ENCODE measurements around the gene GNPDA1.

Gene GNPDA1

DNA sequence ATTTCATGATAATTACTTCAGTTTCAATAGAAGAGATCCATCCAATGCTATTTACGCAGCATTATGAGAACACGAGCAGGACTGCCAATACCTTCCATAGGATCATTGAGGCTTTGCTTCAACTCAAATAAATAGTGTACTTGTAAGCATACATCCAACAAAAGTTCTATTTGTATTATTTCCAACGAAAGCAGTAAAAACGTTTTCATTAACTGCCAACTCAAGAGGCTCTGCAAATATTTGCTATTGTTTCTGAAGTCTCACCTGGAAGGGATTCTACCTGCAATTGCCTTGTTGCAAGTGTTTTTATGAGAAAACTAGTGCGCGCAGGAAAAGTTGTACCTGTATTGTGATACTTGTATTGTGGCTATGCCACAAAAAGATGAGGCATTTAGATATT lies 11.0 kb upstream of the GNPDA1 start:
- no peak for DNase-seq (ENCODE audit: low read depth in 3 of 3)

- no peak for DNase-seq (ENCODE audit: low read depth in 3 of 3)
Observed at GRCh38 chr5:142020122-142020659, 7.4 kb upstream of the GNPDA1 start.

DNA sequence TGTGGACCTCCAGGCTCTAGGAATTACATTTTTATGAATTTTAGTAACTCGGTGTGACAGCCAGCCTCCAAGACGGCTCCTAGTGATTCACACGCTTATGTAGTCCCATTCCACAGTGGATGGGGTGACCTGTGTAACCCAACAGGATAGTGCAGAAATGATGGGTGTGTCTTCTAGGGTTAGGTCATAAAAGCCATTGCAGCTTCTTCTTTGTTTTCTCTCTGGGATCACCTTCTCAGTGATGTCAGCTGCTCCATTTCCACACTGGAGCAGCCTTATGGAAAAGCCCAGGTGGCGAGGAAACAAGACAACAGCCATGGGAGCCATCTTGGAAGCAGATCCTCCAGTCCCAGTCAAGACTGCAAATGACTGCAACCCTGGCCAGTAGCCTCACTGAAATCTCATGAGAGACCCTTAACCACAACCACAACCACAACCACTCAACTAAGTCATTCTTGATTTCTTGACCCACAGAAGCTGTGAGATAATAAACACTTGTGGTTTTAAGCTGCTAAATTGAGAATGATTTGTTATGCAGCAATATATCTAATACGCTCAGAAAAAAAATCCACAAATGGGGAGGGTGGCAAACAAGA lies 5.1 kb upstream of the GNPDA1 start:
- DNase-seq (ENCODE audit: low read depth in 3 of 3) = no peak

- no peak for DNase-seq (ENCODE audit: low read depth in 3 of 3)
Observed at GRCh38 chr5:142016556-142016955, 3.7 kb upstream of the GNPDA1 start.

DNA sequence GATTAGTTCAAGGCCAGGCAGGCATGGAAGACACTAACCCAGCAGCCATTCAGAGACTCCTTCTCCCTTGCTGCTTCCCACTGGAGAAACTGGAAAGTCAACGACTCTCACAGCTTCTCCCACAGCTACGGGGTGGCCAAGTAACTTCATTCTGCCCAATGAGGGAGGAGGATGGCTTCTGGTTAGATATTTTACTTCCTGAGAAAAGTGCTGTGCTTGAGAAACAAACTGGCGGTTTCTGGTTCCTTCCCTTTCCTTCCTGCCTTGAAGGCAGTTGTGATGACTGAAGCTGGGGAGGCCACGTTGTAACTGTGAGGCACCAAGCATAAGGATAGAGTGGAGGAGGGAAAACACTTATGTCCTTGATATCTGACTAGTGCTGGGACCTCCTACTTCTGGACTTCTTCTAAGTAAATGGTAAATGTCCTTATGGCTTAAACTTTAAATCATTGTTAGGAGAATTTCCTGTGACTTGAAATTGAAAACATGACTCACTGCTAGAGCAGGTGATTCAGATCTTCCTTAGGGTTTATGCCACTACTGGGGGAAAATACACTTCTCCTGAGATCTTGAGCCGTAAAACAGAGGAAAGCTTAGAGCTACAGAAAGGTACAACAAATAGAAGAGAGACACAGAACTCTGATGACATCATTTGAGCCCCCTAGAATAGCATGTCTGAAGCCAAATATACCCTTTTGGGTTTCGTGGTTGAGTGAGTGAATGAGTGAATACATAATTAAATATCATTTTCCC lies 3.1 kb upstream of the GNPDA1 start:
- peak in 2 of 3 experiments; percentile 23 to 26 for DNase-seq (ENCODE audit: low read depth in 3 of 3)

- DNase-seq (ENCODE audit: low read depth in 3 of 3) = peak; percentile 20 to 44 (median 39)
Observed at GRCh38 chr5:142014911-142015584, 2.2 kb upstream of the GNPDA1 start.

GRCh38 chr5:142013734-142014521 lies 1.1 kb upstream of the GNPDA1 start:
- DNase-seq (ENCODE audit: low read depth in 3 of 3) = no peak

DNA sequence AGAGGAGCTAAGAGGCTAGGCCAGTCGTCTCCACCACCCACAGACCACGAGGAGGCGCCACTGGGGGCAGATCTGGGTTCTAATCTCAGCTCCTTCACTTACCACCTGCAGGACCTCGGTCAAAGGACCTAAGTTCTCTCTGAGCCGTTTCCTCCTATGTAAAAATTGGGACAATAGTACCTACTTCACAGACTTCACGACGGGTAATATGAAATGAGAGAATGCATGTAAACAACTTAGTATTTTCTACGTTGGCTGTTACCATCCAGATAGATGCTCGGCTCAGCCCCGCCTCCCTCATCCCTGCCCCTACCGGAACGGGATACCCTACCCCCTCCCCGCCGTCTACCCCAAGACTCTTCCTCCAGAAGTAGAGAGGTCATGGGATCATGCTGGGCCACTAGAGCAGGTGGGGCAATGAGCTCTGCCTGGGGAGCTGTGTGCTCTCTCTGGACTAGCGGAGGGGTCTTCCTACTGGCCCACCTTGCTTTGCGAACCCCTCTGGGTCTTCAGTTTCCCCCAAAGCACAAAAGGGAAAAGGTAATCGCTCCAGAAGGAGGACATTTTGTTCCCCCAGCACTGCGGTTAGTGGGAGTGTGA lies 541 bp downstream of the GNPDA1 start:
- peak; percentile 43 to 53 (median 44) for DNase-seq (ENCODE audit: low read depth in 3 of 3)

DNA sequence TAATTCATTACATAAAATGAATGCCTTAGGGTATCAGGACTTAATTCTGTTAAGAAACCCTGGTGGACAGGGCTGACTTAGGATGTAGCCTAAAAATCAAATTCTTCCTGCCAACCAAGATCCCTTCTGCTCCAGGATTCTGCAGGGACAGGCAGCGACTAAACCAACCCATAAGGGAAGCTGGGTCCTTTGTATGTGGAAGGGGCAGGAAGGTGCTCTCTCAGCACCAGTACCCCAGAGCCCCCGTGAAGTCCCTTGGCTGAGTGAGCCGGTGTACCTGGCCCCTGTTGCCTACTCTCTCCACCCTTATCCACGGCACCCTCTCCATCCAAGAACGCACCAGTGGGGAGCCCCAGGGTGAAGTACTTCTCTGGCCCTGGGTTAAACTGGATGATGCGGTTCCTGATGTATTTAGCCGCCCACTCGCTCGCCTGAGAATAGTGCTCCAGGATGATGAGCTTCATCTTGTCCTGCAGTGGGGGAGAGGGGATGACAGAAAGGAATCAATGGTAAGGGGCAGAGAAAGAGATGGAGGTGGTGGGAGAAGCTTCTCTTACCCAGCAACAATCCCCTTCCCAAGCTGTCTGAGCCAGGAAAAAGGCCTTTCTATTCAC lies 1.1 kb downstream of the GNPDA1 start:
- no peak for DNase-seq (ENCODE audit: low read depth in 3 of 3)

- no peak for DNase-seq (ENCODE audit: low read depth in 3 of 3)
Observed at GRCh38 chr5:142009886-142010285, 2.9 kb downstream of the GNPDA1 start.

DNA sequence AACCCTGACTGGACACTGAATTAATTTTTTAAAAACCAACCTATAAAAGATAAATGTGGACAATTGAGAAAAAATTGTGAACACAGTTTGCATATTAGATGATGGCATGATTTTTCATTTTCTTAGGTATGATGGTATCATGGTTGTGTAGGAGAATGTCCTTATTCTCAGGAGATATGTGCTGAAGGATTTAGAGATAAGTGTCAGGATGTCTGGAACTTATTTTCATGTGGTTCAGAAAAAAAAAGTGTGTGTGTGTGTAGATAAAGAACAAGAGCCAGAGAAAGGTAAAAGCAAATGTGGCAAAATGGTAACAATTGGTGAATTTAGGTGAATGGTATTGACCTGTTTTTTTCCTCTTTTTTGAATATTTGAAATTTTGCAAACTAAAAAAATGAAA lies 4.0 kb downstream of the GNPDA1 start:
- no peak for DNase-seq (ENCODE audit: low read depth in 3 of 3)

DNA sequence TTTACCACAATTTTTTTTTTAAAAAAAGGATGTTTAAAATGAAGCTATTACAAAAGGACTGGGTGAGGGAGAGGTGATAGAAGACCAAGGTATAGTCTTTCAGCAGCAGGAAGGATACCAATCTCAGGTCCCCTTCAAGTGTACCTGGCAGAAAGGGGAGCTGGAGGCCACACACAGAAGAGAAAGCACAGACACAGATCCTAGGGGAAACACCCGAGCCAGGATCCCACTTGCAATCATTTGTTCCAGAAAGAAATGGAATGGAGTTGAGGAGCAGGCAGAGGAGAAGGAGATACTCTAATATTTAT lies 5.6 kb downstream of the GNPDA1 start:
- no peak for DNase-seq (ENCODE audit: low read depth in 3 of 3)

- DNase-seq (ENCODE audit: low read depth in 3 of 3) = no peak
Observed at GRCh38 chr5:142006363-142007236, 6.2 kb downstream of the GNPDA1 start.

DNA sequence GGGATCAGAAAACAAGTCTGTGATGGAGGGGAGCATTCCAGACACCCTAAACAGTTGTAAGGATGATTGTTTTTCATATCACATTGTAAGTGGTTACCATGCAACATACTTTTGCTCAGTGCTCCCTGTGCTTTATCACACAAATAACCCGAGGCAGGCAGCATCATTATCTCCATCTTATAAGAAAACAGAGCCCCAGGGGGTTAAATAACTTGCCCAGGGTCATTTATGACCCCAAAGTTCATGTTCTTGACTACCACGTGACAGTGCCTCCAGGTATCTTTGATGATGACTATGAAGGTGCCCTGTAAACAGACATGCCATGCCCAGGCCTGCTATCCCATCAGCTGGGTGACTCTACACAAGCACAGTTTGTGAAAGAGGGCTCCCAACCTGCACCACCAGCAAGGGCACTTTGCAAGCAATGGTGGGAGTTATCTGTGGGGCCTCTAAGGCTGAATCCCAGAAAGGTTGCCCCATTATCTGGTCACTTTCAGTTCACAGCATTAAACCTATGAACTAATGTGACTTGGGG lies 9.5 kb downstream of the GNPDA1 start:
- no peak for DNase-seq (ENCODE audit: low read depth in 3 of 3)

- DNase-seq (ENCODE audit: low read depth in 3 of 3) = no peak
Observed at GRCh38 chr5:142000704-142001484, 11.9 kb downstream of the GNPDA1 start.

- no peak for DNase-seq (ENCODE audit: low read depth in 3 of 3)
Observed at GRCh38 chr5:142000173-142000572, 12.7 kb downstream of the GNPDA1 start.

GRCh38 chr5:141997358-141997960 lies 15.4 kb downstream of the GNPDA1 start:
- no peak for DNase-seq (ENCODE audit: low read depth in 3 of 3)

DNA sequence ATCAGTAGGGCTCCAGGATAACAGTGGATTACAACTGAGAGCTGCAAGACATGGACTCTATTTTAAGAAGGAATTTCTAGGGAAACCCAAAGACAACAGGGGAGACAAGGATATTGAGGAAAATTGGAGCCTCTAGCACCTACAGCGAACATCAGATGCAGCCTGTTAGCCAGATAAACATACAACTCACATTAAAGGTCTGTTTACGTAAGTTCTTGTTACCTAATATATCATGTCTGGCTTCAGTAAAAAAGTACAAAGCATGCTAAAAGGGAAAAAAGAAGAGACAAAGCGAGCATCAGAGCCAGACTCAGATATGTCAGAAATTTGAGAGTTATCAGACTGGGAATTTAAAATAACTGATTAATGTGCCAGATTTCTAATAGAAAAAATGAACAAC lies 17.2 kb downstream of the GNPDA1 start:
- DNase-seq (ENCODE audit: low read depth in 3 of 3) = no peak

Data from stimulated activated CD4-positive, alpha-beta T cell treated with anti-CD3 and anti-CD28 coated beads, TNF-alpha, amount 100 ng/mL, for 4 hours (primary cell).